K562 (cell line): ENCODE results near the gene VWA8. TPM values are rescaled to one million over a fixed set of nuclear protein-coding genes. Genes with fewer than 3 reads are reported as not detected.

ENCODE experiments used
- DEAF1 ChIP-seq: fragments of 450-650 bp; formaldehyde crosslinking; IDR thresholded peaks from 2 replicates; pipeline ENCODE4 v1.4.0; 2020; ENCODE audit warnings: mild to moderate bottlenecking, moderate library complexity
- E2F5 ChIP-seq: sonication (generic); formaldehyde crosslinking; IDR thresholded peaks from 2 replicates; pipeline ENCODE4 v1.8.0; 2022; ENCODE audit warnings: mild to moderate bottlenecking, missing genetic modification reagents
- FOXJ3 ChIP-seq: sonication (generic); formaldehyde crosslinking; IDR thresholded peaks from 2 replicates; pipeline ENCODE4 v1.4.0; 2020; ENCODE audit warnings: mild to moderate bottlenecking, missing genetic modification reagents
- GMEB1 ChIP-seq: fragments of 250-450 bp; sonication (Bioruptor Pico); IDR thresholded peaks from 2 replicates; pipeline ENCODE4 v1.4.0; 2020; ENCODE audit warnings: mild to moderate bottlenecking
- HNRNPUL1 ChIP-seq: fragments of 200-400 bp; formaldehyde crosslinking; IDR thresholded peaks from 2 replicates; pipeline ENCODE4 v1.6.1; 2017; ENCODE audit warnings: low read length
- polyA plus RNA-seq, 8 experiments: library from polyadenylated mRNA; depleted of rRNA in 4 of 8; stranded (reverse) in 5 of 8; unstranded in 3 of 8; fragments of >200 nt; fragmentation: Nextera tagmentation in 2 of 8; fragmentation: Illumina TruSeq in 1 of 8; extraction: Ambion mirVana in 2 of 8; extraction: Trizol in 1 of 8; gene quantifications; 2 replicates each; pipeline versions ENCODE4 v1.2.1 to v1.2.3, GENCODE V29; 2011 to 2014; ENCODE audit warnings: inconsistent platforms in 1 of 8, missing spikeins in 1 of 8
- total RNA-seq, 7 experiments: library from RNA; depleted of rRNA in 6 of 7; stranded (reverse); fragments of >200 nt in 6 of 7; fragmentation: Illumina TruSeq in 2 of 7; extraction: Trizol in 2 of 7; gene quantifications; 2 replicates each; pipeline versions ENCODE4 v1.2.1 to v1.2.3, GENCODE V29; 2011 to 2021; ENCODE audit warnings: low replicate concordance in 1 of 7

VWA8 gene
- total and polyA plus RNA-seq, 9 of the 15 experiments (the other 6 are each of a cell fraction or from before 2014, with no cell fraction given), result 2.1 to 18.5 (median 13.3) TPM

GRCh38 chr13:41639955-41640780 is 320.7 kb downstream of the VWA8 start (continued):
- no peak for TF ChIP-seq GMEB1 (CRISPR knock-in tag)
- TF ChIP-seq DEAF1 (CRISPR knock-in tag), result no peak
- no peak for TF ChIP-seq E2F5 (CRISPR knock-in tag)
- no peak for TF ChIP-seq HNRNPUL1
- TF ChIP-seq FOXJ3 (CRISPR knock-in tag), result no peak
